Activated naive CD4-positive, alpha-beta T cell treated with anti-CD3 and anti-CD28 coated beads for 36 hours (primary cell): Measurements from ENCODE around the gene DNAJB2. TPM values are rescaled to one million over a fixed set of nuclear protein-coding genes. Genes with fewer than 3 reads are reported as not detected.
"Not testable (repeated sequence)": the region's sequence is repeated elsewhere in the genome, so short reads cannot be mapped to it uniquely, and the experiment has no call there.

Experiments
- CTCF ChIA-PET: fragments of 350-600 bp; sonication (Branson Sonifier 250); formaldehyde crosslinking; loops from one replicate; lab custom pipeline; 2021; ENCODE audit warnings: antibody characterized with exemption; lab: Charles Lee
- DNase-seq: peaks from one replicate; pipeline ENCODE4 v3.0.0-alpha.2; 2020
- H3K27ac Mint-ChIP-seq: one replicate; pipeline ENCODE4 v1.8.0; 2021; ENCODE audit warnings: mild to moderate bottlenecking, mixed read lengths
- H3K27me3 Mint-ChIP-seq: one replicate; pipeline ENCODE4 v1.8.0; 2021; ENCODE audit warnings: low read depth, mixed read lengths
- H3K36me3 Mint-ChIP-seq: one replicate; pipeline ENCODE4 v1.8.0; 2021; ENCODE audit warnings: low read depth, mixed read lengths
- H3K4me1 Mint-ChIP-seq: one replicate; pipeline ENCODE4 v1.8.0; 2021; ENCODE audit warnings: low read depth, mixed read lengths
- H3K4me3 Mint-ChIP-seq: one replicate; pipeline ENCODE4 v1.8.0; 2021; ENCODE audit warnings: mild to moderate bottlenecking, moderate library complexity, mixed read lengths
- H3K9me3 Mint-ChIP-seq: one replicate; pipeline ENCODE4 v1.8.0; 2021; ENCODE audit warnings: mixed read lengths
- intact Hi-C: fragments of 100-400 bp; cut with micrococcal nuclease; formaldehyde crosslinking; loops from one replicate; pipeline ENCODE4 v1.15.1; 2023
- total RNA-seq, 2 experiments: library from RNA; stranded (reverse); gene quantifications; one replicate each; pipeline ENCODE4 v1.2.3, GENCODE V29; 2021

The DNAJB2 gene
- total RNA-seq, 2 experiments from 2014 or later: 24.6 to 24.9 TPM

DNA sequence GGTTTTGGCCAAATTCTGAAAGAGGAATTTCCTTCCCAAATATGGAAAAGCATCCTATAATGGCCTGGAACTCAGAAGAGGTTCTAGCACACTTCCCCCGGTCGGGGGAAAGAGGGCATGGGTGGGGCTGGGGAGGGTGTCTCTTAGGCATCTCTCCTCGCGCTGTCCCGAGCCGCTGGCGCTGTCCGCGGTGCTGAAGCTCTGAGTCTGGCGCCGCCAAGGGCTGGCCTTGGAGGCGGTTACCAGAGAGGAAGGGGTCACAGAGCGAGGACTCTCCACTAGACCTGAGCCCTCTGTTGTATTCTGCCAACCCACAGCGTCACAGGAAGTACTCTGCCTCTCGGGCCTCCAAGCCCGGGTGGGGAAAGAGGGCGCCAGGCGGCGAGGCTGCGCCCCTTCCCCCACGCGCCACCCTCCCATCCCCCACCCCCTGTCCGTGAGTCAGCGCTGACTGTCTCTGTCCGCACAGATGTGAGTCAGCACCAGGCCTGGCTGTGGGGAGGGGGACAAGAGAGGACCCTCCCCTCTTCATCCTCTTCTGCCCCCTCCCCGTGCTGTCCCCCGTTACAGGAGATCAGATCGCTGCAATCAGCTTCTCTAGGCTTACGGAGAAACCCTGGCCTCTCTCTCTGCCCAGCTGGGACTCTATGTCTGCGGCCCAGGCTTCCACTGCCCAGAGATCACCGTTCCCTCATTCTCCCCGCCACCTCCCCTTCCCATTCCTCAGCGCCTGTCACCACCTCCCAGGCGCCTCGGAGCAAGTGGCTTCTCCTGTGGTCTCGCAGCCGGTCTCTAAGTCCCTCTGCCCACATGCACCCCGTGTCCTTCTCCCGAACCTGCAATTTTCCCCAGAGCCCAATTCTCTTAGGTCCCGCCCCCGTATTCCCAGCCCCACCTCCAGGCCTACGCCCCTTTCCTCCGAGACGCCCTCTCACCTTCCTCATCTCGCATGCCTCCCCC lies 29.3 kb downstream of the DNAJB2 start:
- no peak overlapping the region for H3K27ac Mint-ChIP-seq
- peak; percentile 80 for DNase-seq
- no peak overlapping the region for H3K4me3 Mint-ChIP-seq
- CTCF ChIA-PET: interaction anchor here (0.6 to 1.4 kb wide), 2 partner anchors 9 to 915 kb away, joined by 3 to 5 read pairs; no protein-coding TSS in a partner anchor
- peaks cover 52% of the 10 kb centered on the region for H3K27me3 Mint-ChIP-seq
- peaks cover 8% of the 10 kb centered on the region for H3K4me1 Mint-ChIP-seq
- intact Hi-C loops: loop anchor here (5.0 kb wide), 1 partner anchor 261 kb away; no protein-coding TSS in a partner anchor
- no peaks in the 10 kb centered on the region for H3K36me3 Mint-ChIP-seq
- no peaks in the 10 kb centered on the region for H3K9me3 Mint-ChIP-seq

DNA sequence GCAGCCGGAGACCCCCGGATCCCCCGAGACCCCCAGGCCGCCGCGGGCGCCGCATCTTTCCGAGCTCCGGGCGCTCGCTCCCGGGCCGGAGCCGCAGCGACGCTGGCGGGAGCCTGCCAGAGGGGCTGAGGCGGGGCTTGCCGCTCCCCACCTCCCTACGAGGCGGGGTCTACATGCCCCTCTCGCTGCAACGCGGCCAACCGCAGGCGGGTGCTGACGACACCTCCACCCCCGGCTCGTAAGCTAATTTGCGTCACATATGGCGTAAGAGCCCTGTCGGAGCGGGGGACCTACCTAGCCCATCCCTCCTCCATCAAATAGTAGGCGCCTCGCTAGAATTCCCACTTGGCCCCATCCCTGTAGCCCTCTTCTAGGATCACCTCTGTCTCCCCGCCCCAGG lies 30.1 kb downstream of the DNAJB2 start, which contains the start of gene PTPRN:
PTPRN (minus strand) TSS at position 124 of the 400 bp plus-strand sequence; CDS start at position 55, 69 bp downstream.
- CTCF ChIA-PET: interaction anchor here (1.4 kb wide), 1 partner anchor 10 kb away, joined by 5 read pairs; no protein-coding TSS in a partner anchor
- Mint-ChIP-seq H3K27me3 (peaks cover 55% of the 10 kb centered on the region), H3K27ac (no peak within 1 kb of the TSS), H3K4me1 (peaks cover 8% of the 10 kb centered on the region), H3K36me3 (no peaks in the 10 kb centered on the region), H3K4me3 (no peak within 1 kb of the TSS), H3K9me3 (no peaks in the 10 kb centered on the region)
- intact Hi-C loops: loop anchor here (5.0 kb wide), 1 partner anchor 262 kb away; no protein-coding TSS in a partner anchor
- no peak for DNase-seq

DNA sequence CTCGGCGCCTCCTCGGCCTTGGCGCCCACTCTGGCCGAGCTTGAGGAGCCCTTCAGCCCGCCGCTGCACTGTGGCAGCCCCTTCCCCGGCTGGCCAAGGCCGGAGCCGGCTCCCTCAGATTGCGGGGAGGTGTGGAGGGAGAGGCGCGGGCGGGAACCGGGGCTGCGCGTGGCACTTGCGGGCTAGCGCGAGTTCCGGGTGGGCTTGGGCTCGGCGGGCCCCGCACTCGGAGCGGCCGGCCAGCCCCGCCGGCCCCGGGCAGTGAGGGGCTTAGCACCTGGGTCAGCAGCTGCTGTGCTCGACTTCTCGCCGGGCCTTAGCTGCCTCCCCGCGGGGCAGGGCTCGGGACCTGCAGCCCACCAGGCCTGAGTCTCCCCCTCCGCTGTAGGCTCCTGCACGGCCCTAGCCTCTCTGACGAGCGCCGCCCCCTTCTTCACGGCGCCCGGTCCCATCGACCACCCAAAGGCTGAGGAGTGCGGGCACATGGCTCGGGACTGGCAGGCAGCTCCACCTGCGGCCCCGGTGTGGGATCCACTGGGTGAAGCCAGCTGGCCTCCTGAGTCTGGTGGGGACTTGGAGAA lies 33.6 kb downstream of the DNAJB2 start:
- H3K4me1 Mint-ChIP-seq, intact Hi-C loops, H3K27ac Mint-ChIP-seq, DNase-seq, H3K9me3 Mint-ChIP-seq, H3K4me3 Mint-ChIP-seq, H3K36me3 Mint-ChIP-seq: not testable (repeated sequence)
- peaks cover 34% of the 10 kb centered on the region for H3K27me3 Mint-ChIP-seq
- CTCF ChIA-PET: interaction anchor here (1.2 to 1.3 kb wide), 2 partner anchors 13 to 348 kb away, joined by 4 to 7 read pairs; no protein-coding TSS in a partner anchor

DNA sequence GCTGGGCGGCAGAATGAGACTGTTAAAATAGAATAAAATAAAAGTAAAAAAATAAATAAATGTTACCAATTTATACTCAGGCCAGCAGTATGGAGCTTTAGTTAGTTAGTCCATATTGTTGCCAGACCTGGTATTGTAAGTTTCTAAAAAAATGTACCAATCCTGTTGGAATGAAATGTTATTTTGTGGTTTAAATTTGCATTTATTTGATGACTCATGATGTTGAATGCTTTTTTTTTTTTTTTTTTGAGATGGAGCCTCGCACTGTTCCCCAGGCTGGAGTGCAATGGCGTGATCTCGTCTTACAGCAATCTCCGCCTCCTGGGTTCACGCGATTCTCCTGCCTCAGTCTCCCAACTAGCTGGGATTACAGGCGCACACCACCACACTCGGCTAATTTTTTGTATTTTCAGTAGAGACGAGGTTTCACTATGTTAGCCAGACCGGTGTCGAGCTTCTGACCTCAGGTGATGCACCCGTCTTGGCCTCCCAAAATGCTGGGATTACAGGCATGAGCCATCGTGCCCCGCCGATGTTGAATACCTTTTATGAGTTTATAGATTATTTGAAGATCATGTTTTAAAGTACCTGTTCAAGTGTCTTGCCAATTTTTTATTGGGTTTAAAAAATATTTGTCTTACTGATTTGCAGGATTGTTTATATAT lies 35.8 kb downstream of the DNAJB2 start:
- no peak for DNase-seq
- intact Hi-C loops: no loop called here
- H3K9me3 Mint-ChIP-seq: no peaks in the 10 kb centered on the region
- peaks cover 17% of the 10 kb centered on the region for H3K27me3 Mint-ChIP-seq
- CTCF ChIA-PET: interaction anchor here (1.2 kb wide), 1 partner anchor 37 kb away, joined by 4 read pairs; no protein-coding TSS in a partner anchor
- no peak overlapping the region for H3K27ac Mint-ChIP-seq
- H3K4me3 Mint-ChIP-seq: no peak overlapping the region
- H3K36me3 Mint-ChIP-seq: no peaks in the 10 kb centered on the region
- no peaks in the 10 kb centered on the region for H3K4me1 Mint-ChIP-seq

DNA sequence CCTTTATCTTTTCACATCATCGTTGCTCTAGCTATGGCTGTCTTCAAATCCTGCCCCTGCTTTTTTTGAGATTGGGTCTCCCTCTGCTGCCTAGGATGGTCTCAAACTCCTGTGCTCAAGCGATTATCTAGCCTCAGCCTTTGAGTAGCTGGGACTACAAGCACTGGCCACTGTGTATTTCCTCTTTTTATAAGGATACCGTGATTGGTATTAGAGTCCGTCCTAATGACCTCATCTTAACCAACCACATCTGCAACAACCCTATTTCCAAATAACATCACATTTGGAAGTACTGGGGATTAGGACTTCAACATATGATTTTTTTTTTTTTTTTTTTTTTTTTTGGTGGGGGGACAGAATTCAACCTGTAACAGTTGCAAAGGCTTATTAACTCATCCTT lies 44.3 kb downstream of the DNAJB2 start:
- no peaks in the 10 kb centered on the region for H3K9me3 Mint-ChIP-seq
- peaks cover 12% of the 10 kb centered on the region for H3K4me1 Mint-ChIP-seq
- CTCF ChIA-PET: no interaction called here
- no peak overlapping the region for H3K27ac Mint-ChIP-seq
- peaks cover 3% of the 10 kb centered on the region for H3K27me3 Mint-ChIP-seq
- intact Hi-C loops: no loop called here
- H3K36me3 Mint-ChIP-seq: no peaks in the 10 kb centered on the region
- H3K4me3 Mint-ChIP-seq: no peak overlapping the region
- no peak for DNase-seq

DNA sequence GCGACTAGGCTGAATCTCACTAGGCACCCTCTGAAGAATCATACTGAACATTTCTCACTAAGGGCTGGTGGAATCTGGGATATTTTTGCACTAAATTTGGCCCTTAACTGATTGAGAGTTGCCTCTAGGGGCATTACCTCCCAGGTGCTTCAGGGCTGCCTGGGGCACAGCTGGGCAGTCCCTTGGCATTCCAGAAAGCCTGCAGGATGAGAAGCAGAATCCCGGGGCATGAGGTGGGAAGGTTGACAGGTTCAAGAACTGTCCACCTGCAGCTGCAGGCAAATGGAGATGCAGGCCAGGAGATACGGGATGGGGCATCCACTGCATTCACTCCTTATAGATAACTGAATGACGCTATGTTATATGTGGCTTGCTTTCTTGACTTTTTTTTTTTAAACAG lies 46.0 kb downstream of the DNAJB2 start:
- Mint-ChIP-seq H3K27me3 (peaks cover 5% of the 10 kb centered on the region), H3K27ac (no peak overlapping the region), H3K9me3 (no peaks in the 10 kb centered on the region), H3K4me3 (no peak overlapping the region), H3K36me3 (no peaks in the 10 kb centered on the region), H3K4me1 (peaks cover 12% of the 10 kb centered on the region)
- intact Hi-C loops: no loop called here
- CTCF ChIA-PET: interaction anchor here (0.7 kb wide), 1 partner anchor 13 kb away, joined by 4 read pairs; no protein-coding TSS in a partner anchor
- DNase-seq: no peak

DNA sequence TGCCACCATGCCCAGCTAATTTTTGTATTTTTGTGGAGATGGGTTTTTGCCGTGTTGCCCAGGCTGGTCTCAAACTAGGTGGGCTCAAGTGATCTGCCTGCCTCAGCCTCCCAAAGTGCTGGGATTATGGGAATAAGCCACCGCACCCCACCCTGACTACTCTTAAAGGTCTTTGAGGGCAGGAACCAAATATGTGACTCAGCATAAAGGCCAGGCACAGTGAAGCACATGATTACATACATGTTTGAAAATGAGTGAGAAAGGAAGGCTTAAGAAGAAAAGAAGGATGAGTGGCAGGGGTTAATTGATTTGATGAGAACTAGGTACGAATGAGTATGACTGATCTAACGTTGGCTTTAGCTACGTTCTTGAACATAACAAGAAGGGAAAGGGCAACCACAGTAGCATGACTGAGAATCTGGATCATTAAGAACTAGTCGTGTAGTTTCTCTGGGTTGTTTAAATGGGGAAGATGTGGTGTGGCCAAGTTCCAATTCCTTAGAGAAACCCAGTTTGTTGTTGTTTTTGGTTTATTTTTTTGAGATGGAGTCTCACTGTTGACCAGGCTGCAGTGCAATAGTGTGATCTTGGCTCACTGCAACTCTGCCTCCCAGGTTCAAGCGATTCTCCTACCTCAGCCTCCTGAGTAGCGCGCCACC lies 46.6 kb downstream of the DNAJB2 start:
- no peak overlapping the region for H3K4me3 Mint-ChIP-seq
- H3K4me1 Mint-ChIP-seq: peaks cover 11% of the 10 kb centered on the region
- peaks cover 6% of the 10 kb centered on the region for H3K27me3 Mint-ChIP-seq
- CTCF ChIA-PET: interaction anchor here (1.0 kb wide), 1 partner anchor 31 kb away, joined by 3 read pairs; no protein-coding TSS in a partner anchor
- DNase-seq: no peak
- no peaks in the 10 kb centered on the region for H3K9me3 Mint-ChIP-seq
- H3K36me3 Mint-ChIP-seq: no peaks in the 10 kb centered on the region
- intact Hi-C loops: no loop called here
- H3K27ac Mint-ChIP-seq: no peak overlapping the region

DNA sequence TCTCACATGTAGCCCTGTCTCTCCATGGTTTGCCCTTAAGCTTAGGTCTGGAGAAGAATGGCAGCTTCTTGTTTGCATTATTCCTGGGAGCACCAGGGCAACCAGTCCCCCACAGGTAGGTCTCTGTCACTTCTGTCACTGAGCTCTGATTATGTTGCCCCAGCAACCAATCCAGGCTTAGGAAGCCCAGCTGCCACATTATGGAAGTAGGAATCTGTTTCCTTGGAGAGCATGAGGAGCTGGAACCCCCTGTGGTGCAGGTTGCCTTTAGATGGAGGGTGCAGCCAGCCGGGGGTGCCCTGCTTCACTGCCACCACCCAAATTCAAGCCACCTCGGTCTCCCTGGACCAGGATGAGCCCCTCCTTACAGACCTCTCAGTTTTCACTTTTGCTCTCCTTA lies 48.6 kb downstream of the DNAJB2 start:
- Mint-ChIP-seq H3K9me3 (no peaks in the 10 kb centered on the region), H3K4me1 (no peaks in the 10 kb centered on the region), H3K4me3 (no peak overlapping the region), H3K36me3 (no peaks in the 10 kb centered on the region), H3K27ac (no peak overlapping the region), H3K27me3 (peaks cover 23% of the 10 kb centered on the region)
- intact Hi-C loops: no loop called here
- no peak for DNase-seq
- CTCF ChIA-PET: no interaction called here

DNA sequence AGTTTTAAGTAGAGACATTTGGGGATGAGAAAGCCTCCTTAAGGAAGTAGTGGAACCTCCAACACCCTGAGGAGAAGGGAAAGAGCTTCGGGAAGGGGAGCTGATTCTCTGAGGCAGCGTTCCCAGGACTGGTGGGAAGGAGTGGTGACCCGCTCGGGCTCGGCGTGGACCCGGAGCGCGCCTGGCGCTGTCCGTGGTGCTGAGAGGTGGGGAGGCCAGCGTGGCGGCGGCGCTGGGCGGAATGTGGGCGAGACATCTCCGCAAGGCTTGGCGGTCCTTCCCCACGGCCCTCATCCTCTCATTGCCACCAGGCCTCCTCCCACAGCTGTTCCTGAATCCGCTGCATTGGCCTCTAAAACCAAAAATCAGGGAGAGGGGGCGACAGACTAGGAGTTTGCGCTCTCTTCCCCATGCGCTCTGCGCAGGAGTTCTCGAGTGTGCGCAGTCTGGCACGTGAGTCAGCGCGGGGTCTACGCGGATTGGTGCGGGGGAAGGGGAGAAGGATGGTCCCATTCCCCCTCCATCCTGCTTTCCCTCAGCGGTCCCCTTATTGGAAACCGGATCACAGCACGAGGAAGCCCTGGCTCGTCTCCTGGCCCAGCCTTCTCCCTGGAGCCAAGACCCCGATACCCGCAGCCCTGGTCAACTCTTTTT lies 52.5 kb downstream of the DNAJB2 start:
- intact Hi-C loops: no loop called here
- H3K36me3 Mint-ChIP-seq: no peaks in the 10 kb centered on the region
- H3K4me1 Mint-ChIP-seq: no peaks in the 10 kb centered on the region
- no peak overlapping the region for H3K27ac Mint-ChIP-seq
- no peak overlapping the region for H3K4me3 Mint-ChIP-seq
- peak; percentile 31 for DNase-seq
- peaks cover 6% of the 10 kb centered on the region for H3K9me3 Mint-ChIP-seq
- CTCF ChIA-PET: no interaction called here
- H3K27me3 Mint-ChIP-seq: peaks cover 38% of the 10 kb centered on the region

DNA sequence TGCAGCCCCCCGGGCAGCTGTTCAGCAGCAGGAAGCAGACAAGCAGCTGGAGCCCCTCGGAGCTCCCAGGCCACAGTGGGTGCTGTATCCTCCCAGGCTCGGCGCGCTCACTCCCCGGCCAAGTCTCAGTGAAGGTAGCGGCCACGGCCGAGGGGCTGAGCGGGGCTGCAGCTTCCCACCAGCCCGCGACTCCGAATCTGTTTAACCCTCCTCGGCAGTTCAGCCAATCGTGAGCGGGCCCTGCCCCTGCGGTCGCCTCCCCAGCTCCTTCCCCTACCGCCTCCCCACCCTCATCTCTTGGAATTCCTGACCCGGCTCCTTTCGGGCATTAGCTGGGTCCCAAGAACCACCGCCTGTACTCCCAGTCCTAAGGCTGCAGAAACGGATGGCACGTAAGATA lies 53.4 kb downstream of the DNAJB2 start, which contains the start of gene RESP18:
RESP18 (minus strand) TSS at position 203 of the 400 bp plus-strand sequence.
- no peak within 1 kb of the TSS for H3K27ac Mint-ChIP-seq
- no peak for DNase-seq
- CTCF ChIA-PET: no interaction called here
- intact Hi-C loops: no loop called here
- no peaks in the 10 kb centered on the region for H3K36me3 Mint-ChIP-seq
- peaks cover 38% of the 10 kb centered on the region for H3K27me3 Mint-ChIP-seq
- no peak within 1 kb of the TSS for H3K4me3 Mint-ChIP-seq
- peaks cover 7% of the 10 kb centered on the region for H3K9me3 Mint-ChIP-seq
- no peaks in the 10 kb centered on the region for H3K4me1 Mint-ChIP-seq

DNA sequence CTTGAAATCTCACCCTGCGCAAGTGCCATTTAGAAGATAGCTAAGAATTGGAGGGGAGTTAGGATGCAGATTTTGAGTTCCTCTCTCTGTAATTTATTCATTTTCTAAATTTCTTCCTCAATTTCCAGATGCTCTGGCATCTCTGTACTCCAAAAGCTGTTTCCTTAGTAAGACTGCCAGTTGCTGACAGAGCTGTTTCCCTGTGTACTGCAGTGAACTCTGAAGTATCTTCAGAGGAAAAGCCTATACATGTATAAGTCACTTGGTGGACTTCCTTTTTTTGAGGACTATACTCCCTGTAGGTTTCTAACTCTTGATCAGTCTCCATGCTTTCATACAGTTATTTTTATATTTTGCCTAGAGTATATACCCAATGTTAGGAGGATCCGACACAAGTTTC lies 54.9 kb downstream of the DNAJB2 start:
- no peak overlapping the region for H3K27ac Mint-ChIP-seq
- peaks cover 41% of the 10 kb centered on the region for H3K27me3 Mint-ChIP-seq
- intact Hi-C loops: no loop called here
- no peak for DNase-seq
- H3K36me3 Mint-ChIP-seq: no peaks in the 10 kb centered on the region
- CTCF ChIA-PET: interaction anchor here (1.3 kb wide), 1 partner anchor 18 kb away, joined by 3 read pairs; no protein-coding TSS in a partner anchor
- peaks cover 7% of the 10 kb centered on the region for H3K9me3 Mint-ChIP-seq
- no peaks in the 10 kb centered on the region for H3K4me1 Mint-ChIP-seq
- H3K4me3 Mint-ChIP-seq: no peak overlapping the region
